WTC11 (cell line): Measurements from ENCODE around the gene ASTN2. TPM values are rescaled to one million over a fixed set of nuclear protein-coding genes. Genes with fewer than 3 reads are reported as not detected.

Experiments used
- ATAC-seq: fragments of 200-7000 bp; cut with Tn5 transposase; 2 replicates; pipeline ENCODE4 v1.10.0; 2021; ENCODE audit warnings: mild to moderate bottlenecking, moderate library complexity
- CTCF ChIA-PET: fragments of 300-600 bp; sonication (Branson Sonifier 250); formaldehyde crosslinking; loops from one replicate; lab custom pipeline; 2021; ENCODE audit warnings: antibody characterized with exemption; lab: Charles Lee
- POLR2A ChIA-PET: fragments of 350-600 bp; sonication (Branson Sonifier 250); formaldehyde crosslinking; loops from one replicate; lab custom pipeline; 2021; ENCODE audit warnings: antibody characterized with exemption; lab: Charles Lee
- DNase-seq: peaks from one replicate; pipeline ENCODE4 v3.0.0; 2021; ENCODE audit warnings: low spot score
- H3K27ac Mint-ChIP-seq: 2 replicates; pipeline ENCODE4 v1.8.0; 2021; ENCODE audit warnings: mixed read lengths
- H3K27me3 Mint-ChIP-seq: 2 replicates; pipeline ENCODE4 v1.8.0; 2021; ENCODE audit warnings: low read depth, mild to moderate bottlenecking, moderate library complexity, mixed read lengths
- H3K36me3 Mint-ChIP-seq: 2 replicates; pipeline ENCODE4 v1.8.0; 2021; ENCODE audit warnings: mixed read lengths
- H3K4me1 Mint-ChIP-seq: 2 replicates; pipeline ENCODE4 v1.8.0; 2022; ENCODE audit warnings: mixed read lengths
- H3K4me3 Mint-ChIP-seq: 2 replicates; pipeline ENCODE4 v1.8.0; 2021; ENCODE audit warnings: mild to moderate bottlenecking, moderate library complexity, mixed read lengths
- H3K9me3 Mint-ChIP-seq: 2 replicates; pipeline ENCODE4 v1.8.0; 2021; ENCODE audit warnings: mixed read lengths
- ATF2 ChIP-seq: sonication (generic); formaldehyde crosslinking; IDR thresholded peaks from 2 replicates; pipeline ENCODE4 v1.8.1; 2022; ENCODE audit warnings: low read depth, missing genetic modification reagents, borderline replicate concordance
- CREM ChIP-seq: sonication (generic); formaldehyde crosslinking; IDR thresholded peaks from 2 replicates; pipeline ENCODE4 v1.8.1; 2022; ENCODE audit warnings: mild to moderate bottlenecking, missing genetic modification reagents, moderate library complexity
- EMX1 ChIP-seq: fragments of 250-450 bp; sonication (Bioruptor Pico); IDR thresholded peaks from 2 replicates; pipeline ENCODE4 v1.8.0; 2021; ENCODE audit warnings: mild to moderate bottlenecking
- ETV6 ChIP-seq: sonication (generic); formaldehyde crosslinking; IDR thresholded peaks from 2 replicates; pipeline ENCODE4 v1.8.1; 2022; ENCODE audit warnings: mild to moderate bottlenecking, missing genetic modification reagents
- FOXP1 ChIP-seq: sonication (generic); formaldehyde crosslinking; IDR thresholded peaks from 2 replicates; pipeline ENCODE4 v1.8.0; 2022; ENCODE audit warnings: missing genetic modification reagents, mild to moderate bottlenecking, moderate library complexity, borderline replicate concordance
- GTF2I ChIP-seq: fragments of 250-450 bp; sonication (Bioruptor Pico); conservative IDR thresholded peaks from 2 replicates; pipeline ENCODE4 v1.4.0; 2021; ENCODE audit warnings: mild to moderate bottlenecking
- JUN ChIP-seq: sonication (generic); formaldehyde crosslinking; IDR thresholded peaks from 2 replicates; pipeline ENCODE4 v1.8.0; 2023; ENCODE audit warnings: mild to moderate bottlenecking, missing genetic modification reagents
- NFE2L1 ChIP-seq: sonication (generic); formaldehyde crosslinking; IDR thresholded peaks from 2 replicates; pipeline ENCODE4 v1.8.1; 2023; ENCODE audit warnings: missing genetic modification reagents
- NR3C1 ChIP-seq: sonication (generic); formaldehyde crosslinking; conservative IDR thresholded peaks from 2 replicates; pipeline ENCODE4 v1.8.1; 2023; ENCODE audit warnings: low read depth, mild to moderate bottlenecking, missing genetic modification reagents
- TEAD1 ChIP-seq: sonication (generic); formaldehyde crosslinking; IDR thresholded peaks from 2 replicates; pipeline ENCODE4 v1.8.0; 2022; ENCODE audit warnings: mild to moderate bottlenecking, missing genetic modification reagents
- TEAD4 ChIP-seq: sonication (generic); formaldehyde crosslinking; IDR thresholded peaks from 2 replicates; pipeline ENCODE4 v1.8.0; 2022; ENCODE audit warnings: mild to moderate bottlenecking, missing genetic modification reagents
- ZNF263 ChIP-seq: sonication (generic); formaldehyde crosslinking; IDR thresholded peaks from 2 replicates; pipeline ENCODE4 v1.8.1; 2022; ENCODE audit warnings: low read depth, mild to moderate bottlenecking, moderate library complexity, missing genetic modification reagents
- ZNF396 ChIP-seq: fragments of 250-450 bp; sonication (Bioruptor Pico); IDR thresholded peaks from 2 replicates; pipeline ENCODE4 v1.8.0; 2021; ENCODE audit warnings: mild to moderate bottlenecking, moderate library complexity, borderline replicate concordance
- ZNF416 ChIP-seq: fragments of 250-450 bp; sonication (Bioruptor Pico); IDR thresholded peaks from 2 replicates; pipeline ENCODE4 v1.9.0; 2021; ENCODE audit warnings: mild to moderate bottlenecking, inconsistent platforms
- total RNA-seq: library from RNA; stranded (reverse); gene quantifications from 3 replicates; pipeline ENCODE4 v1.2.3, GENCODE V29; 2021
- TF ChIP-seq, protein P1 (sequence below): sonication (generic); formaldehyde crosslinking; IDR thresholded peaks from 2 replicates; pipeline ENCODE4 v1.8.0; 2022; ENCODE audit warnings: mild to moderate bottlenecking, missing genetic modification reagents
- TF ChIP-seq, protein P2 (sequence below): sonication (generic); formaldehyde crosslinking; IDR thresholded peaks from 2 replicates; pipeline ENCODE4 v1.8.1; 2023; ENCODE audit warnings: mild to moderate bottlenecking, missing genetic modification reagents
- TF ChIP-seq, protein P3 (sequence below): sonication (generic); formaldehyde crosslinking; IDR thresholded peaks from 2 replicates; pipeline ENCODE4 v1.8.1; 2023; ENCODE audit warnings: mild to moderate bottlenecking, moderate library complexity, missing genetic modification reagents
- TF ChIP-seq, protein P4 (sequence below): fragments of 250-450 bp; sonication (Bioruptor Pico); IDR thresholded peaks from 2 replicates; pipeline ENCODE4 v1.9.0; 2021; ENCODE audit warnings: mild to moderate bottlenecking, borderline replicate concordance

ASTN2 gene
- total RNA-seq, 1 experiment from 2014 or later: 16.2 TPM

DNA sequence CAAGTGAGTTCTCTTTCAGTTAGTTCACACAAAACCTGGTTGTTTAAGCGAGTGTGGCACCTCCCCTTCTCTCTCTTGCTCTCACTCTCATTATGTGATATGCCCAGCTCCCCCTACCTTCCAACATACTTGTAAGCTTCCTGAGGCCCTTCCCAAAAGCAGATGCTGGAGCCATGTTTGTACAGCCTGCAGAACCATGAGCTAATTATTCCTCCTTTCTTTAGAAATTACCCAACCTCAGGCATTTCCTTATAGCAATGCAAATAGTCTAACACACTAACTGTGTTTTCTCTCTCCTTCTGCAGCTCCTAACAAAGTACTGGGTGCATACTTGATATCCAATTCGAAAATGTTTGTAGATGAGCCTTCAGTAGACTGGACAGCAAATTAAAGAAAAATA, 665.1 kb downstream of the ASTN2 start (continued):
- TF ChIP-seq, protein P1, sequence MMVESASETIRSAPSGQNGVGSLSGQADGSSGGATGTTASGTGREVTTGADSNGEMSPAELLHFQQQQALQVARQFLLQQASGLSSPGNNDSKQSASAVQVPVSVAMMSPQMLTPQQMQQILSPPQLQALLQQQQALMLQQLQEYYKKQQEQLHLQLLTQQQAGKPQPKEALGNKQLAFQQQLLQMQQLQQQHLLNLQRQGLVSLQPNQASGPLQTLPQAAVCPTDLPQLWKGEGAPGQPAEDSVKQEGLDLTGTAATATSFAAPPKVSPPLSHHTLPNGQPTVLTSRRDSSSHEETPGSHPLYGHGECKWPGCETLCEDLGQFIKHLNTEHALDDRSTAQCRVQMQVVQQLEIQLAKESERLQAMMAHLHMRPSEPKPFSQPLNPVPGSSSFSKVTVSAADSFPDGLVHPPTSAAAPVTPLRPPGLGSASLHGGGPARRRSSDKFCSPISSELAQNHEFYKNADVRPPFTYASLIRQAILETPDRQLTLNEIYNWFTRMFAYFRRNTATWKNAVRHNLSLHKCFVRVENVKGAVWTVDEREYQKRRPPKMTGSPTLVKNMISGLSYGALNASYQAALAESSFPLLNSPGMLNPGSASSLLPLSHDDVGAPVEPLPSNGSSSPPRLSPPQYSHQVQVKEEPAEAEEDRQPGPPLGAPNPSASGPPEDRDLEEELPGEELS (CRISPR knock-in tag): no peak
- no peak for TF ChIP-seq CREM (CRISPR knock-in tag)
- TF ChIP-seq EMX1 (CRISPR knock-in tag): no peak
- no peak for TF ChIP-seq JUN (CRISPR knock-in tag)
- no peak for TF ChIP-seq ETV6 (CRISPR knock-in tag)
- TF ChIP-seq ZNF263 (CRISPR knock-in tag): no peak
- TF ChIP-seq ATF2 (CRISPR knock-in tag): no peak
- no peak for TF ChIP-seq ZNF396 (CRISPR knock-in tag)
- no peak for TF ChIP-seq TEAD4 (CRISPR knock-in tag)

GRCh38 chr9:116749176-116749575, 665.7 kb downstream of the ASTN2 start:
- TF ChIP-seq, protein P2, sequence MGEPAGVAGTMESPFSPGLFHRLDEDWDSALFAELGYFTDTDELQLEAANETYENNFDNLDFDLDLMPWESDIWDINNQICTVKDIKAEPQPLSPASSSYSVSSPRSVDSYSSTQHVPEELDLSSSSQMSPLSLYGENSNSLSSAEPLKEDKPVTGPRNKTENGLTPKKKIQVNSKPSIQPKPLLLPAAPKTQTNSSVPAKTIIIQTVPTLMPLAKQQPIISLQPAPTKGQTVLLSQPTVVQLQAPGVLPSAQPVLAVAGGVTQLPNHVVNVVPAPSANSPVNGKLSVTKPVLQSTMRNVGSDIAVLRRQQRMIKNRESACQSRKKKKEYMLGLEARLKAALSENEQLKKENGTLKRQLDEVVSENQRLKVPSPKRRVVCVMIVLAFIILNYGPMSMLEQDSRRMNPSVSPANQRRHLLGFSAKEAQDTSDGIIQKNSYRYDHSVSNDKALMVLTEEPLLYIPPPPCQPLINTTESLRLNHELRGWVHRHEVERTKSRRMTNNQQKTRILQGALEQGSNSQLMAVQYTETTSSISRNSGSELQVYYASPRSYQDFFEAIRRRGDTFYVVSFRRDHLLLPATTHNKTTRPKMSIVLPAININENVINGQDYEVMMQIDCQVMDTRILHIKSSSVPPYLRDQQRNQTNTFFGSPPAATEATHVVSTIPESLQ (CRISPR knock-in tag): no peak
- TF ChIP-seq TEAD4 (CRISPR knock-in tag) (no peak), CREM (CRISPR knock-in tag) (no peak), NR3C1 (no peak)
- CTCF ChIA-PET: interaction anchor here (2.1 kb wide), 1 partner anchor 12 kb away, joined by 11 read pairs; no protein-coding TSS in a partner anchor
- ATAC-seq: no peak

DNA sequence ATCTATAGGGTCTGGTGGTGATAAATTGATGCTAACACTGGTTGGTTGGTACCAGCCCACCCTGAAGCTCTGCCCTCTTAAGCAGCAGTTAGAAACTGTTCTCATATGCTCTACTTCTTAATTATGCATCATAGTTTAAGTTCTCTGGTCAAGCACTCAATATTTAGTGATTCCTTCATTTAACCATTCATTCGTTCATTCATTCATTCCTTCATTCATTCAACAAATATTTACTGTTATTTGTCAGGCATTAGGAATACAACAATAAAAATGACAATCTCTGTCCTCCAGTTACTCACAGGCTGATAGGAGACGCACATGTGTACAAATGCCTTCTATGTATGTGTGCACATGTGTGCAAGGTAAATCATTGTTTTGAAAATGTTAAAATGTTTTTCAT, 673.1 kb downstream of the ASTN2 start:
- ATAC-seq: no peak
- CTCF ChIA-PET: interaction anchor here (0.6 to 8.3 kb wide), 4 partner anchors 13 to 608 kb away, joined by 3 to 272 read pairs (median 6); no protein-coding TSS in a partner anchor
- Mint-ChIP-seq H3K9me3 (no peaks in the 10 kb centered on the region), H3K4me1 (peaks cover 27% of the 10 kb centered on the region), H3K27ac (no peak overlapping the region), H3K4me3 (no peak overlapping the region), H3K27me3 (no peaks in the 10 kb centered on the region), H3K36me3 (no peaks in the 10 kb centered on the region)
- DNase-seq: no peak
- POLR2A ChIA-PET: no interaction called here
- TF ChIP-seq NFE2L1 (CRISPR knock-in tag) (no peak), FOXP1 (CRISPR knock-in tag) (no peak), ZNF396 (CRISPR knock-in tag) (no peak), ZNF416 (no peak), TEAD1 (CRISPR knock-in tag) (no peak), GTF2I (no peak), ZNF263 (CRISPR knock-in tag) (no peak)
- TF ChIP-seq, protein P3, sequence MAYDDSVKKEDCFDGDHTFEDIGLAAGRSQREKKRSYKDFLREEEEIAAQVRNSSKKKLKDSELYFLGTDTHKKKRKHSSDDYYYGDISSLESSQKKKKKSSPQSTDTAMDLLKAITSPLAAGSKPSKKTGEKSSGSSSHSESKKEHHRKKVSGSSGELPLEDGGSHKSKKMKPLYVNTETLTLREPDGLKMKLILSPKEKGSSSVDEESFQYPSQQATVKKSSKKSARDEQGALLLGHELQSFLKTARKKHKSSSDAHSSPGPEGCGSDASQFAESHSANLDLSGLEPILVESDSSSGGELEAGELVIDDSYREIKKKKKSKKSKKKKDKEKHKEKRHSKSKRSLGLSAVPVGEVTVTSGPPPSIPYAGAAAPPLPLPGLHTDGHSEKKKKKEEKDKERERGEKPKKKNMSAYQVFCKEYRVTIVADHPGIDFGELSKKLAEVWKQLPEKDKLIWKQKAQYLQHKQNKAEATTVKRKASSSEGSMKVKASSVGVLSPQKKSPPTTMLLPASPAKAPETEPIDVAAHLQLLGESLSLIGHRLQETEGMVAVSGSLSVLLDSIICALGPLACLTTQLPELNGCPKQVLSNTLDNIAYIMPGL: no peak
- TF ChIP-seq, protein P4, sequence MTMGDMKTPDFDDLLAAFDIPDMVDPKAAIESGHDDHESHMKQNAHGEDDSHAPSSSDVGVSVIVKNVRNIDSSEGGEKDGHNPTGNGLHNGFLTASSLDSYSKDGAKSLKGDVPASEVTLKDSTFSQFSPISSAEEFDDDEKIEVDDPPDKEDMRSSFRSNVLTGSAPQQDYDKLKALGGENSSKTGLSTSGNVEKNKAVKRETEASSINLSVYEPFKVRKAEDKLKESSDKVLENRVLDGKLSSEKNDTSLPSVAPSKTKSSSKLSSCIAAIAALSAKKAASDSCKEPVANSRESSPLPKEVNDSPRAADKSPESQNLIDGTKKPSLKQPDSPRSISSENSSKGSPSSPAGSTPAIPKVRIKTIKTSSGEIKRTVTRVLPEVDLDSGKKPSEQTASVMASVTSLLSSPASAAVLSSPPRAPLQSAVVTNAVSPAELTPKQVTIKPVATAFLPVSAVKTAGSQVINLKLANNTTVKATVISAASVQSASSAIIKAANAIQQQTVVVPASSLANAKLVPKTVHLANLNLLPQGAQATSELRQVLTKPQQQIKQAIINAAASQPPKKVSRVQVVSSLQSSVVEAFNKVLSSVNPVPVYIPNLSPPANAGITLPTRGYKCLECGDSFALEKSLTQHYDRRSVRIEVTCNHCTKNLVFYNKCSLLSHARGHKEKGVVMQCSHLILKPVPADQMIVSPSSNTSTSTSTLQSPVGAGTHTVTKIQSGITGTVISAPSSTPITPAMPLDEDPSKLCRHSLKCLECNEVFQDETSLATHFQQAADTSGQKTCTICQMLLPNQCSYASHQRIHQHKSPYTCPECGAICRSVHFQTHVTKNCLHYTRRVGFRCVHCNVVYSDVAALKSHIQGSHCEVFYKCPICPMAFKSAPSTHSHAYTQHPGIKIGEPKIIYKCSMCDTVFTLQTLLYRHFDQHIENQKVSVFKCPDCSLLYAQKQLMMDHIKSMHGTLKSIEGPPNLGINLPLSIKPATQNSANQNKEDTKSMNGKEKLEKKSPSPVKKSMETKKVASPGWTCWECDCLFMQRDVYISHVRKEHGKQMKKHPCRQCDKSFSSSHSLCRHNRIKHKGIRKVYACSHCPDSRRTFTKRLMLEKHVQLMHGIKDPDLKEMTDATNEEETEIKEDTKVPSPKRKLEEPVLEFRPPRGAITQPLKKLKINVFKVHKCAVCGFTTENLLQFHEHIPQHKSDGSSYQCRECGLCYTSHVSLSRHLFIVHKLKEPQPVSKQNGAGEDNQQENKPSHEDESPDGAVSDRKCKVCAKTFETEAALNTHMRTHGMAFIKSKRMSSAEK: no peak

More at GRCh38 chr9:116749176-116749575, 665.7 kb downstream of the ASTN2 start:
- H3K27ac Mint-ChIP-seq: no peak overlapping the region
- H3K4me1 Mint-ChIP-seq: peaks cover 18% of the 10 kb centered on the region
- POLR2A ChIA-PET: no interaction called here
- H3K4me3 Mint-ChIP-seq: no peak overlapping the region
- no peak for DNase-seq
- H3K9me3 Mint-ChIP-seq: no peaks in the 10 kb centered on the region
- H3K27me3 Mint-ChIP-seq: no peaks in the 10 kb centered on the region; the same call in 1 of the 2 replicates
- no peaks in the 10 kb centered on the region for H3K36me3 Mint-ChIP-seq
